ENCODE results near the gene ZNF292.

- TF ChIP-seq EP300 (IDR thresholded peaks at IDR 0.05; ENCODE audit: borderline replicate concordance in 1 of 2, control insufficient read depth in 1 of 2, low read depth in 2 of 2, low read length in 2 of 2) (no peak), CHD1 (IDR thresholded peaks at IDR 0.05; ENCODE audit: low read depth, low read length) (no peak), MTA3 (IDR thresholded peaks at IDR 0.05; ENCODE audit: borderline replicate concordance, low read length) (no peak), CREB1 (IDR thresholded peaks at IDR 0.05; ENCODE audit: low read depth) (no peak), POU2F2 (IDR thresholded peaks at IDR 0.05; ENCODE audit: borderline replicate concordance, low read depth, low read length) (no peak), MEF2A (IDR thresholded peaks at IDR 0.05; ENCODE audit: insufficient read depth, low read depth, low read length) (no peak), ESRRA (IDR thresholded peaks at IDR 0.05; ENCODE audit: low read length) (no peak)
- TF ChIP-seq, protein P1, sequence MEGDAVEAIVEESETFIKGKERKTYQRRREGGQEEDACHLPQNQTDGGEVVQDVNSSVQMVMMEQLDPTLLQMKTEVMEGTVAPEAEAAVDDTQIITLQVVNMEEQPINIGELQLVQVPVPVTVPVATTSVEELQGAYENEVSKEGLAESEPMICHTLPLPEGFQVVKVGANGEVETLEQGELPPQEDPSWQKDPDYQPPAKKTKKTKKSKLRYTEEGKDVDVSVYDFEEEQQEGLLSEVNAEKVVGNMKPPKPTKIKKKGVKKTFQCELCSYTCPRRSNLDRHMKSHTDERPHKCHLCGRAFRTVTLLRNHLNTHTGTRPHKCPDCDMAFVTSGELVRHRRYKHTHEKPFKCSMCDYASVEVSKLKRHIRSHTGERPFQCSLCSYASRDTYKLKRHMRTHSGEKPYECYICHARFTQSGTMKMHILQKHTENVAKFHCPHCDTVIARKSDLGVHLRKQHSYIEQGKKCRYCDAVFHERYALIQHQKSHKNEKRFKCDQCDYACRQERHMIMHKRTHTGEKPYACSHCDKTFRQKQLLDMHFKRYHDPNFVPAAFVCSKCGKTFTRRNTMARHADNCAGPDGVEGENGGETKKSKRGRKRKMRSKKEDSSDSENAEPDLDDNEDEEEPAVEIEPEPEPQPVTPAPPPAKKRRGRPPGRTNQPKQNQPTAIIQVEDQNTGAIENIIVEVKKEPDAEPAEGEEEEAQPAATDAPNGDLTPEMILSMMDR (IDR thresholded peaks at IDR 0.05 in 2 of 3, conservative IDR thresholded peaks at IDR 0.05 in 1 of 3; ENCODE audit: control insufficient read depth in 2 of 3, extremely low read depth in 1 of 3, insufficient read depth in 1 of 3, low read depth in 3 of 3, low read length in 3 of 3), result no peak
Observed at GRCh38 chr6:87257046-87257445, 101.7 kb downstream of the ZNF292 start.
